Measurements from ENCODE around the gene CRYBG1.

Gene CRYBG1

DNA sequence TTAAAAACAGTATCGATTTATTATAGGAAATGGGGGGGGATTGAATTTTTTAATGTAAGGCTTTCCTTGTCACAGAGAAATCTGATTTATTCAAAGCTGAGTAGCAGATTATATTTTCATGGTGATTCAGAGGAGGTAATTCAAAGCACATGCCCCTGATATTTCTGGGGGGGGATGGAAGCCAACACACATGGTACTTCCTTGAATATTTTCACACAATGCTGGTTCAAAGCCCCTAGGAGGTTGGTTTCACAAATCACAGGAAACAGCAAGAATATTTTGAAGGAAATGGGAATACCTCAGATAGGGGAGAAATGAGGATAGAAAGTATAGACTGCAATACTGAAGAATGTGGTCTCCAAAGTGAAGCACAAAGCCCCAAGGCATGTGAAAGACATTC is 170.0 kb downstream of the CRYBG1 start:
- H3K79me2 ChIP-seq (ENCODE audit: insufficient read depth, low read length) = no peaks in the 10 kb centered on the region; the same call in 1 of the 2 replicates
- H3K9ac ChIP-seq (ENCODE audit: low read depth, low read length, poor library complexity, severe bottlenecking) = no peak overlapping the region
- TF ChIP-seq EZH2phosphoT487 (IDR thresholded peaks at IDR 0.05; ENCODE audit: borderline replicate concordance) = no peak
- TF ChIP-seq, protein P1, sequence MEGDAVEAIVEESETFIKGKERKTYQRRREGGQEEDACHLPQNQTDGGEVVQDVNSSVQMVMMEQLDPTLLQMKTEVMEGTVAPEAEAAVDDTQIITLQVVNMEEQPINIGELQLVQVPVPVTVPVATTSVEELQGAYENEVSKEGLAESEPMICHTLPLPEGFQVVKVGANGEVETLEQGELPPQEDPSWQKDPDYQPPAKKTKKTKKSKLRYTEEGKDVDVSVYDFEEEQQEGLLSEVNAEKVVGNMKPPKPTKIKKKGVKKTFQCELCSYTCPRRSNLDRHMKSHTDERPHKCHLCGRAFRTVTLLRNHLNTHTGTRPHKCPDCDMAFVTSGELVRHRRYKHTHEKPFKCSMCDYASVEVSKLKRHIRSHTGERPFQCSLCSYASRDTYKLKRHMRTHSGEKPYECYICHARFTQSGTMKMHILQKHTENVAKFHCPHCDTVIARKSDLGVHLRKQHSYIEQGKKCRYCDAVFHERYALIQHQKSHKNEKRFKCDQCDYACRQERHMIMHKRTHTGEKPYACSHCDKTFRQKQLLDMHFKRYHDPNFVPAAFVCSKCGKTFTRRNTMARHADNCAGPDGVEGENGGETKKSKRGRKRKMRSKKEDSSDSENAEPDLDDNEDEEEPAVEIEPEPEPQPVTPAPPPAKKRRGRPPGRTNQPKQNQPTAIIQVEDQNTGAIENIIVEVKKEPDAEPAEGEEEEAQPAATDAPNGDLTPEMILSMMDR (conservative IDR thresholded peaks at IDR 0.05; ENCODE audit: low read length) = no peak
- no peak overlapping the region for H3K4me3 ChIP-seq (ENCODE audit: low read length, poor library complexity, severe bottlenecking)
- H3K4me2 ChIP-seq (ENCODE audit: low read depth, low read length, poor library complexity, severe bottlenecking) = no peak overlapping the region
- H3K9me2 ChIP-seq (replicated peaks; ENCODE audit: low read depth, low read length) = no peaks in the 10 kb centered on the region
- H4K20me1 ChIP-seq (ENCODE audit: insufficient read depth, low read length, poor library complexity, severe bottlenecking) = peaks cover 7% of the 10 kb centered on the region
- H3K9me3 ChIP-seq (ENCODE audit: insufficient read depth, low read depth, low read length) = no peaks in the 10 kb centered on the region
- peaks cover 32% of the 10 kb centered on the region for H3K4me1 ChIP-seq (ENCODE audit: insufficient read depth, low read length, poor library complexity, severe bottlenecking)
- H2AFZ ChIP-seq (ENCODE audit: low read length) = no peak overlapping the region
- no peaks in the 10 kb centered on the region for H3F3A ChIP-seq (ENCODE audit: low read depth)
- H3K36me3 ChIP-seq (ENCODE audit: insufficient read depth, low read length) = peaks cover 35% of the 10 kb centered on the region
- no peaks in the 10 kb centered on the region for H3K27me3 ChIP-seq (ENCODE audit: insufficient read depth, low read length, poor library complexity, severe bottlenecking)

- no peak for TF ChIP-seq EZH2phosphoT487 (IDR thresholded peaks at IDR 0.05; ENCODE audit: borderline replicate concordance)
- TF ChIP-seq, protein P1 (conservative IDR thresholded peaks at IDR 0.05; ENCODE audit: low read length) = no peak
- Histone ChIP-seq H4K20me1 (ENCODE audit: insufficient read depth, low read length, poor library complexity, severe bottlenecking) (no peaks in the 10 kb centered on the region), H3K4me1 (ENCODE audit: insufficient read depth, low read length, poor library complexity, severe bottlenecking) (peaks cover 33% of the 10 kb centered on the region), H3K27me3 (ENCODE audit: insufficient read depth, low read length, poor library complexity, severe bottlenecking) (no peaks in the 10 kb centered on the region), H3K36me3 (ENCODE audit: insufficient read depth, low read length) (peaks cover 21% of the 10 kb centered on the region), H3K79me2 (ENCODE audit: insufficient read depth, low read length) (no peaks in the 10 kb centered on the region), H3K9ac (ENCODE audit: low read depth, low read length, poor library complexity, severe bottlenecking) (no peak overlapping the region), H2AFZ (ENCODE audit: low read length) (no peak overlapping the region), H3K4me3 (ENCODE audit: low read length, poor library complexity, severe bottlenecking) (no peak overlapping the region), H3F3A (ENCODE audit: low read depth) (no peaks in the 10 kb centered on the region), H3K4me2 (ENCODE audit: low read depth, low read length, poor library complexity, severe bottlenecking) (no peak overlapping the region), H3K9me2 (replicated peaks; ENCODE audit: low read depth, low read length) (no peaks in the 10 kb centered on the region), H3K9me3 (ENCODE audit: insufficient read depth, low read depth, low read length) (no peaks in the 10 kb centered on the region)
Observed at GRCh38 chr6:106533054-106533453, 172.5 kb downstream of the CRYBG1 start.

- H3K4me2 ChIP-seq (ENCODE audit: low read depth, low read length, poor library complexity, severe bottlenecking) = no peak overlapping the region
- no peaks in the 10 kb centered on the region for H4K20me1 ChIP-seq (ENCODE audit: insufficient read depth, low read length, poor library complexity, severe bottlenecking)
- H3K9me2 ChIP-seq (replicated peaks; ENCODE audit: low read depth, low read length) = no peaks in the 10 kb centered on the region
- no peak overlapping the region for H2AFZ ChIP-seq (ENCODE audit: low read length)
- no peak for TF ChIP-seq EZH2phosphoT487 (IDR thresholded peaks at IDR 0.05; ENCODE audit: borderline replicate concordance)
- no peaks in the 10 kb centered on the region for H3K79me2 ChIP-seq (ENCODE audit: insufficient read depth, low read length)
- H3K9ac ChIP-seq (ENCODE audit: low read depth, low read length, poor library complexity, severe bottlenecking) = no peak overlapping the region
- no peak overlapping the region for H3K4me3 ChIP-seq (ENCODE audit: low read length, poor library complexity, severe bottlenecking)
- no peaks in the 10 kb centered on the region for H3F3A ChIP-seq (ENCODE audit: low read depth)
- H3K9me3 ChIP-seq (ENCODE audit: insufficient read depth, low read depth, low read length) = no peaks in the 10 kb centered on the region
- peaks cover 21% of the 10 kb centered on the region for H3K36me3 ChIP-seq (ENCODE audit: insufficient read depth, low read length)
- H3K27me3 ChIP-seq (ENCODE audit: insufficient read depth, low read length, poor library complexity, severe bottlenecking) = no peaks in the 10 kb centered on the region
- peaks cover 31% of the 10 kb centered on the region for H3K4me1 ChIP-seq (ENCODE audit: insufficient read depth, low read length, poor library complexity, severe bottlenecking)
Observed at GRCh38 chr6:106534004-106534403, 173.5 kb downstream of the CRYBG1 start.

DNA sequence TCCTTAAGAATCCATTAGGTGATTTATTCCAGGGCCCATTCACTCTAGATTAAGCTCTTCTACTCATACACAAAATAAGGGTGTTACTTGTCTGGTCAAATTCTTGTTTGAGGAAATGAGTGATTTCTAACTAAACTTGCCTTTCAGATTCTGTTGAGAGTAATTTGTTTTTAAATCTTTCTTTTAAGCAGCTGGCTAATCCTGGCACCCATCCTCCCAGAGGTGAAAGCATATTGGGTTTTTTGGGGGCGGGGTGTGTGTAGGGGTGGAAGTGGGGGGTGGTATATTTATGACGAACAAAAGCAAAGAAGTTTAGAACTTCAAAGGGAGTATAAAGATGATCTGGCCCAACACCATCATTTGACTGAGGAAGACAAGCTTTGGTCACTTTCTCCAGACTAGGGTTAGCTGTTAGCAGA is 174.1 kb downstream of the CRYBG1 start:
- Histone ChIP-seq H3F3A (ENCODE audit: low read depth) (no peaks in the 10 kb centered on the region), H3K36me3 (ENCODE audit: insufficient read depth, low read length) (peaks cover 16% of the 10 kb centered on the region), H3K79me2 (ENCODE audit: insufficient read depth, low read length) (no peaks in the 10 kb centered on the region)

More for the DNA sequence above, 174.1 kb downstream of the CRYBG1 start:
- Histone ChIP-seq H3K9me3 (ENCODE audit: insufficient read depth, low read depth, low read length) (no peaks in the 10 kb centered on the region), H2AFZ (ENCODE audit: low read length) (no peak overlapping the region), H4K20me1 (ENCODE audit: insufficient read depth, low read length, poor library complexity, severe bottlenecking) (no peaks in the 10 kb centered on the region), H3K4me1 (ENCODE audit: insufficient read depth, low read length, poor library complexity, severe bottlenecking) (peaks cover 31% of the 10 kb centered on the region), H3K9ac (ENCODE audit: low read depth, low read length, poor library complexity, severe bottlenecking) (no peak overlapping the region), H3K9me2 (replicated peaks; ENCODE audit: low read depth, low read length) (no peaks in the 10 kb centered on the region), H3K27me3 (ENCODE audit: insufficient read depth, low read length, poor library complexity, severe bottlenecking) (no peaks in the 10 kb centered on the region), H3K4me2 (ENCODE audit: low read depth, low read length, poor library complexity, severe bottlenecking) (no peak overlapping the region), H3K4me3 (ENCODE audit: low read length, poor library complexity, severe bottlenecking) (no peak overlapping the region)
- TF ChIP-seq EZH2phosphoT487 (IDR thresholded peaks at IDR 0.05; ENCODE audit: borderline replicate concordance) = no peak
- TF ChIP-seq, protein P1 (conservative IDR thresholded peaks at IDR 0.05; ENCODE audit: low read length) = no peak

Data from Loucy (cell line).